GM12878 (cell line): ENCODE measurements around the gene MBD6. TPM values are rescaled to one million over a fixed set of nuclear protein-coding genes. Genes with fewer than 3 reads are reported as not detected.

Source experiments
- ATAC-seq: fragments of 200-7000 bp; cut with Tn5 transposase; 3 replicates; pipeline ENCODE4 v1.9.1; 2020; ENCODE audit warnings: mild to moderate bottlenecking, moderate library complexity
- BruUV-seq: library from RNA; stranded (reverse); fragments of 400-500 nt; replicated peaks from 2 replicates; lab custom pipeline; 2021; lab: Mats Ljungman, UMichigan
- CTCF ChIA-PET: fragments of 300-600 bp; sonication (Branson Sonifier 250); formaldehyde crosslinking; extraction: SDS; loops from one replicate; lab custom pipeline; 2021; ENCODE audit warnings: inconsistent platforms; lab: Yijun Ruan, JAX
- POLR2A ChIA-PET: fragments of 350-600 bp; formaldehyde crosslinking; extraction: SDS; loops from one replicate; lab custom pipeline; 2021; ENCODE audit warnings: inconsistent platforms; lab: Charles Lee
- RAD21 ChIA-PET: fragments of 300-600 bp; sonication (Branson Sonifier 250); formaldehyde crosslinking; loops from one replicate; lab custom pipeline; 2023; ENCODE audit warnings: antibody characterized with exemption; ENCODE audit not compliant: unreplicated experiment; lab: Charles Lee
- SMC1A ChIA-PET: fragments of 300-600 bp; sonication (Branson Sonifier 250); formaldehyde crosslinking; loops from one replicate; lab custom pipeline; 2023; ENCODE audit not compliant: unreplicated experiment, uncharacterized antibody; lab: Charles Lee
- DNase-seq: peaks from one replicate; pipeline ENCODE4 v3.0.0-alpha.2; 2011; ENCODE audit warnings: low read depth, low spot score
- FAIRE-seq: peaks from 3 replicates; lab custom pipeline; 2011; peaks lifted over from hg19 to GRCh38; lab: Jason Lieb, UNC
- H2AFZ ChIP-seq: 2 replicates; pipeline ENCODE4 v1.6.0; 2011; ENCODE audit warnings: low read depth, low read length, control low read depth; ENCODE audit not compliant: control insufficient read depth
- H3K27ac ChIP-seq: 2 replicates; pipeline ENCODE4 v1.5.1; 2011; ENCODE audit warnings: control low read depth; ENCODE audit not compliant: control insufficient read depth, insufficient read depth
- H3K27me3 ChIP-seq, 2 experiments: replicated peaks in 1 of 2; 2 replicates each; pipeline versions ENCODE4 v1.6.0 to v1.6.1; 2011; ENCODE audit warnings: low read length in 1 of 2; ENCODE audit not compliant: control insufficient read depth in 2 of 2, insufficient read depth in 2 of 2
- H3K36me3 ChIP-seq, 2 experiments: 2 replicates each; pipeline ENCODE4 v1.5.1; 2011; ENCODE audit warnings: low read length in 1 of 2; ENCODE audit not compliant: control insufficient read depth in 2 of 2, insufficient read depth in 2 of 2
- H3K4me1 ChIP-seq: 2 replicates; pipeline ENCODE4 v1.6.1; 2011; ENCODE audit warnings: mild to moderate bottlenecking, low read length, moderate library complexity, mixed read lengths; ENCODE audit not compliant: control insufficient read depth, insufficient read depth
- H3K4me2 ChIP-seq: 2 replicates; pipeline ENCODE4 v1.6.0; 2011; ENCODE audit warnings: control low read depth; ENCODE audit not compliant: control insufficient read depth, insufficient read depth
- H3K4me3 ChIP-seq: fragments of 200-600 bp; sonication (generic); 2 replicates; pipeline ENCODE4 v1.5.1; 2016
- H3K79me2 ChIP-seq: 2 replicates; pipeline ENCODE4 v1.6.0; 2011; ENCODE audit warnings: low read length; ENCODE audit not compliant: control insufficient read depth, insufficient read depth
- H3K9ac ChIP-seq: 2 replicates; pipeline ENCODE4 v1.8.0; 2011; ENCODE audit warnings: low read length, control low read depth, mixed read lengths; ENCODE audit not compliant: control insufficient read depth, insufficient read depth
- H3K9me3 ChIP-seq: replicated peaks from 3 replicates; pipeline ENCODE4 v1.5.1; 2011; ENCODE audit warnings: mild to moderate bottlenecking, low read length; ENCODE audit not compliant: control insufficient read depth, insufficient read depth
- H4K20me1 ChIP-seq: 2 replicates; pipeline ENCODE4 v1.6.0; 2011; ENCODE audit not compliant: control insufficient read depth, insufficient read depth
- BACH1 ChIP-seq: fragments of 450-650 bp; IDR thresholded peaks from 2 replicates; pipeline ENCODE4 v1.6.1; 2017; ENCODE audit warnings: mild to moderate bottlenecking, borderline replicate concordance
- BMI1 ChIP-seq: fragments of 450-650 bp; IDR thresholded peaks from 2 replicates; pipeline ENCODE4 v1.6.1; 2016; ENCODE audit warnings: mild to moderate bottlenecking, moderate library complexity, borderline replicate concordance
- KAT2A ChIP-seq: conservative IDR thresholded peaks from 2 replicates; pipeline ENCODE4 v1.6.1; 2011; ENCODE audit warnings: low read depth, low read length; ENCODE audit not compliant: control insufficient read depth
- MTA3 ChIP-seq: IDR thresholded peaks from 2 replicates; pipeline ENCODE4 v1.6.1; 2012; ENCODE audit warnings: low read length, inconsistent platforms, borderline replicate concordance
- SUZ12 ChIP-seq: fragments of 200-600 bp; sonication (generic); IDR thresholded peaks from one replicate; pipeline ENCODE4 v1.6.1; 2018; ENCODE audit warnings: antibody characterized with exemption, mild to moderate bottlenecking; ENCODE audit not compliant: unreplicated experiment
- TCF7 ChIP-seq: IDR thresholded peaks from 2 replicates; pipeline ENCODE4 v1.6.1; 2014; ENCODE audit warnings: antibody characterized with exemption, borderline replicate concordance
- YY1 ChIP-seq: IDR thresholded peaks from 2 replicates; pipeline ENCODE4 v1.6.1; 2011; ENCODE audit warnings: low read depth, mild to moderate bottlenecking, low read length
- WGBS: methylation state at CpG from one replicate; pipeline ENCODE4 v1.1.6; 2016; ENCODE audit warnings: low lambda C conversion rate; ENCODE audit not compliant: insufficient replicate concordance, insufficient coverage; ENCODE audit errors: missing lambda C conversion rate; 5-methylcytosine and 5-hydroxymethylcytosine counted together
- in situ Hi-C: fragments of 300-500 bp; cut with MboI; formaldehyde crosslinking; loops from 9 replicates; pipeline ENCODE4 v1.14.3; 2018; ENCODE audit warnings: mixed read lengths
- intact Hi-C: fragments of 100-400 bp; cut with micrococcal nuclease; formaldehyde crosslinking; loops from one replicate; pipeline ENCODE4 v1.14.2; 2022; ENCODE audit not compliant: unreplicated experiment
- polyA plus RNA-seq, 11 experiments: library from polyadenylated mRNA; depleted of rRNA in 4 of 11; unstranded in 6 of 11; stranded (reverse) in 5 of 11; fragments of >200 nt; fragmentation: Nextera tagmentation in 4 of 11; fragmentation: Illumina TruSeq in 1 of 11; extraction: Ambion mirVana in 4 of 11; extraction: Trizol in 1 of 11; gene quantifications; 1 replicate in 1 of 11; 2 replicates in 10 of 11; pipeline versions ENCODE4 v1.2.1 to v1.2.3, GENCODE V29; 2011 to 2016; ENCODE audit warnings: inconsistent platforms in 2 of 11, missing spikeins in 2 of 11, low read depth in 1 of 11
- total RNA-seq, 4 experiments: library from RNA; depleted of rRNA in 3 of 4; stranded (reverse); fragments of >200 nt in 3 of 4; fragmentation: Illumina TruSeq in 1 of 4; extraction: Trizol in 1 of 4; gene quantifications; 2 replicates each; pipeline versions ENCODE4 v1.2.1 to v1.2.3, GENCODE V29; 2013 to 2021
- TF ChIP-seq, protein P1 (sequence below): fragments of 450-650 bp; IDR thresholded peaks from 2 replicates; pipeline ENCODE4 v1.6.1; 2014; ENCODE audit warnings: mild to moderate bottlenecking
- TF ChIP-seq, protein P2 (sequence below): fragments of 450-650 bp; IDR thresholded peaks from 2 replicates; pipeline ENCODE4 v1.6.1; 2016; ENCODE audit warnings: mild to moderate bottlenecking, moderate library complexity, borderline replicate concordance

The MBD6 gene
- total and polyA plus RNA-seq, 10 of the 15 experiments (the other 5 are each of a cell fraction or from before 2014, with no cell fraction given), result 1.5 to 52.7 (median 6.8) TPM

DNA sequence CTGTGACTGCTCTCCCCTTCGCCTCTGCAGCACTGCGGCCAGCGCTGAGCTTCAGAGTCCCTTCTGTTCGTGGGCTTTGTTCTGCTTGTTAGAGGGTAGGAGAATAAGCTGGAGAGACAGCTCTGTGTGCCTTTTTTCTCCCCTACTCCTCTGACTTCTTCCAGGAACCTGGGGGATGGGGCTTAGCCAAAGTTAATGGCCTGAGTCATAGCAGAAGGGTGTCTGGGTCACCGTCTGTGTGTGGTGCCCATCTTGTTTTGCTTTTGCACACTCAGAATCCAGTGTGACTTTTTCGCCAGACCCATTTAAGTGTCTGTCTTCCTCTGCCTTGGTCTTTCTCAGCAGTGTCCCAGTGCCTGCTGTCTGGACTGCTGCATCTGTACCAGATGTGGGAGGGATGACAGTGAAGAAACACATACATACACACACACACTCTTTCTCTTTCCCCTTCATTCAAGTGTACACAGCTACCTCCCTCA, 30.2 kb downstream of the MBD6 start:
- Histone ChIP-seq H2AFZ (no peak overlapping the region; the same call in 1 of the 2 replicates), H3K27me3 (peaks cover 0 to 3% of the 10 kb centered on the region in 2 experiments; a peak in 2 of 4 replicates), H3K36me3 (no peaks in the 10 kb centered on the region), H3K4me2 (no peak overlapping the region), H3K9me3 (no peaks in the 10 kb centered on the region), H4K20me1 (no peaks in the 10 kb centered on the region), H3K27ac (no peak overlapping the region), H3K79me2 (no peaks in the 10 kb centered on the region), H3K9ac (no peak overlapping the region), H3K4me1 (0 out of 2 replicates have a peak, but pooled peaks cover 2% of the 10 kb centered on the region), H3K4me3 (no peak overlapping the region)
- POLR2A ChIA-PET, result interaction anchor here (0.6 kb wide), 1 partner anchor 253 kb away, joined by 3 read pairs; no protein-coding TSS in a partner anchor
- FAIRE-seq (no peak), ATAC-seq (no peak), DNase-seq (no peak)
- TF ChIP-seq MTA3 (no peak), KAT2A (no peak), SUZ12 (no peak)
- in situ Hi-C loops, result no loop called here
- no TSS peak for BruUV-seq
- intact Hi-C loops, result no loop called here
- RAD21 ChIA-PET, result no interaction called here
- WGBS, result 41% methylated on average over 6 of the region's 6 CpGs
- SMC1A ChIA-PET, result no interaction called here
- CTCF ChIA-PET, result interaction anchor here (1.0 to 1.8 kb wide), 6 partner anchors 9 to 98 kb away, joined by 3 to 9 read pairs (median 4); partner anchors contain the start of gene INHBE

DNA sequence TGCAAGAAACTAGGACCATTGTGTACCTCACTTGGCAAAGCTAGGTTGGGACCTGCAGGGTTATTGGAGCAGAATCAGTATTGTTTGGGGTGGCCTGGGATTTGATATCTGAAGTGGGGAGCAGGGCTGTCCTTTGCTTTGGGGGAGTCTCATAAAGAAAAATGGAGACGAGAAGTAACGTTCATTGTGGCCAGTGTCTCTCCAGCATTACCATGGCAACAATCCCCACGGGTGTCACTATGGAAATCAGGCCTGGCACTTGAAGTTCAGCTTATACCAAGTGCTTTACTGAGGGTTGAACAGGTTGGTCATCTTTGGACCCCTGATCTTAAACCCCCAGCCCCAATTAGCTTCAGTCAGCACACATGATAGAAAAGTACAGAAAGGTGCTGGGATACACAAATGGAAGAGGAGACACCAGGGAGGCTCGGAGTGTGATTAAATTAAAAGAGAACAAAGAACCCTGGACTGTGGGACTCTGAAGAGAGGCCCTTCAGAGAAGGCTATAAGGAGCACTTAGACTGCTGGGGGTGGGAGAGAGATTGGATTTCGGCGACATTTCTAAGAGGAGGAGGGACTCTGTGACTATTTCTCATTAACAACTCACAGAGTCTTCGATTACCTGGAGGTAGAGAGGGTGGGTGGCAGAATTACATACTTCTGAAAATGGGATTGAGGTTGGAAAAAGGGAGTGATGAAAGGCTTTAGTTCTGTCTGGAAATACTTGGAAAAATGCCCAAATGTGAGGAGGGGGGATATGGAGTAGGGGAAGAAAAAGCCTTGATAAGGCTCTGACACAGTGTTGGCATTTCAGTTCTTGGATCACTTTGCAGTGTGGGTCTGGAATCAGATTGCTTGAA, 30.9 kb downstream of the MBD6 start:
- 0 out of 2 replicates have a peak, but pooled peaks cover 2% of the 10 kb centered on the region for H3K4me1 ChIP-seq
- SMC1A ChIA-PET, result no interaction called here
- BruUV-seq, result no TSS peak
- H3K4me3 ChIP-seq, result no peak overlapping the region
- FAIRE-seq (no peak), ATAC-seq (no peak), DNase-seq (no peak)
- POLR2A ChIA-PET, result no interaction called here
- H4K20me1 ChIP-seq, result no peaks in the 10 kb centered on the region
- no peak overlapping the region for H3K4me2 ChIP-seq
- no peaks in the 10 kb centered on the region for H3K36me3 ChIP-seq
- in situ Hi-C loops (no loop called here), intact Hi-C loops (no loop called here)
- no peaks in the 10 kb centered on the region for H3K79me2 ChIP-seq
- WGBS, result 32% methylated on average over 7 of the region's 7 CpGs
- no peaks in the 10 kb centered on the region for H3K9me3 ChIP-seq
- no peak overlapping the region for H3K9ac ChIP-seq
- RAD21 ChIA-PET, result no interaction called here
- no peak overlapping the region for H3K27ac ChIP-seq
- CTCF ChIA-PET, result interaction anchor here (1.0 to 1.8 kb wide), 5 partner anchors 10 to 98 kb away, joined by 3 to 9 read pairs (median 4); partner anchors contain the start of gene INHBE
- H3K27me3 ChIP-seq, result peaks cover 0 to 3% of the 10 kb centered on the region in 2 experiments; a peak in 2 of 4 replicates
- no peak overlapping the region; the same call in 1 of the 2 replicates for H2AFZ ChIP-seq
- TF ChIP-seq BMI1 (no peak), TCF7 (no peak), YY1 (no peak), BACH1 (no peak)
- TF ChIP-seq, protein P1, sequence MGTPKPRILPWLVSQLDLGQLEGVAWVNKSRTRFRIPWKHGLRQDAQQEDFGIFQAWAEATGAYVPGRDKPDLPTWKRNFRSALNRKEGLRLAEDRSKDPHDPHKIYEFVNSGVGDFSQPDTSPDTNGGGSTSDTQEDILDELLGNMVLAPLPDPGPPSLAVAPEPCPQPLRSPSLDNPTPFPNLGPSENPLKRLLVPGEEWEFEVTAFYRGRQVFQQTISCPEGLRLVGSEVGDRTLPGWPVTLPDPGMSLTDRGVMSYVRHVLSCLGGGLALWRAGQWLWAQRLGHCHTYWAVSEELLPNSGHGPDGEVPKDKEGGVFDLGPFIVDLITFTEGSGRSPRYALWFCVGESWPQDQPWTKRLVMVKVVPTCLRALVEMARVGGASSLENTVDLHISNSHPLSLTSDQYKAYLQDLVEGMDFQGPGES, result no peak
- TF ChIP-seq, protein P2, sequence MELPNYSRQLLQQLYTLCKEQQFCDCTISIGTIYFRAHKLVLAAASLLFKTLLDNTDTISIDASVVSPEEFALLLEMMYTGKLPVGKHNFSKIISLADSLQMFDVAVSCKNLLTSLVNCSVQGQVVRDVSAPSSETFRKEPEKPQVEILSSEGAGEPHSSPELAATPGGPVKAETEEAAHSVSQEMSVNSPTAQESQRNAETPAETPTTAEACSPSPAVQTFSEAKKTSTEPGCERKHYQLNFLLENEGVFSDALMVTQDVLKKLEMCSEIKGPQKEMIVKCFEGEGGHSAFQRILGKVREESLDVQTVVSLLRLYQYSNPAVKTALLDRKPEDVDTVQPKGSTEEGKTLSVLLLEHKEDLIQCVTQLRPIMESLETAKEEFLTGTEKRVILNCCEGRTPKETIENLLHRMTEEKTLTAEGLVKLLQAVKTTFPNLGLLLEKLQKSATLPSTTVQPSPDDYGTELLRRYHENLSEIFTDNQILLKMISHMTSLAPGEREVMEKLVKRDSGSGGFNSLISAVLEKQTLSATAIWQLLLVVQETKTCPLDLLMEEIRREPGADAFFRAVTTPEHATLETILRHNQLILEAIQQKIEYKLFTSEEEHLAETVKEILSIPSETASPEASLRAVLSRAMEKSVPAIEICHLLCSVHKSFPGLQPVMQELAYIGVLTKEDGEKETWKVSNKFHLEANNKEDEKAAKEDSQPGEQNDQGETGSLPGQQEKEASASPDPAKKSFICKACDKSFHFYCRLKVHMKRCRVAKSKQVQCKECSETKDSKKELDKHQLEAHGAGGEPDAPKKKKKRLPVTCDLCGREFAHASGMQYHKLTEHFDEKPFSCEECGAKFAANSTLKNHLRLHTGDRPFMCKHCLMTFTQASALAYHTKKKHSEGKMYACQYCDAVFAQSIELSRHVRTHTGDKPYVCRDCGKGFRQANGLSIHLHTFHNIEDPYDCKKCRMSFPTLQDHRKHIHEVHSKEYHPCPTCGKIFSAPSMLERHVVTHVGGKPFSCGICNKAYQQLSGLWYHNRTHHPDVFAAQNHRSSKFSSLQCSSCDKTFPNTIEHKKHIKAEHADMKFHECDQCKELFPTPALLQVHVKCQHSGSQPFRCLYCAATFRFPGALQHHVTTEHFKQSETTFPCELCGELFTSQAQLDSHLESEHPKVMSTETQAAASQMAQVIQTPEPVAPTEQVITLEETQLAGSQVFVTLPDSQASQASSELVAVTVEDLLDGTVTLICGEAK, result no peak
